Neural cell (in vitro differentiated cells): ENCODE results near the gene ZBTB7C. TPM values are rescaled to one million over a fixed set of nuclear protein-coding genes. Genes with fewer than 3 reads are reported as not detected.

ENCODE experiments used
- H2AFZ ChIP-seq: fragments of 200-600, 300-800 bp; sonication (generic), shearing (Covaris generic); 2 replicates; pipeline ENCODE4 v1.6.0; 2014; ENCODE audit warnings: low read depth, mild to moderate bottlenecking, antibody characterized with exemption, low read length, moderate library complexity
- H3F3A ChIP-seq: fragments of 200-600 bp; shearing (Covaris generic); 2 replicates; pipeline ENCODE4 v1.6.1; 2016; ENCODE audit warnings: mild to moderate bottlenecking, moderate library complexity, mixed read lengths, antibody characterized with exemption, low read length; ENCODE audit not compliant: insufficient read depth, poor library complexity, severe bottlenecking
- H3K27ac ChIP-seq: fragments of 200-600, 300-800 bp; sonication (generic), shearing (Covaris generic); 2 replicates; pipeline ENCODE4 v1.5.1; 2014; ENCODE audit warnings: mild to moderate bottlenecking, low read length, moderate library complexity
- H3K27me3 ChIP-seq: fragments of 300-800, 200-600 bp; sonication (generic), shearing (Covaris generic); 2 replicates; pipeline ENCODE4 v1.6.0; 2014; ENCODE audit warnings: mild to moderate bottlenecking, low read depth, low read length, moderate library complexity; ENCODE audit not compliant: insufficient read depth
- H3K36me3 ChIP-seq: fragments of 300-800, 200-600 bp; sonication (generic), shearing (Covaris generic); 2 replicates; pipeline ENCODE4 v1.5.1; 2014; ENCODE audit warnings: mild to moderate bottlenecking, antibody characterized with exemption, low read length, moderate library complexity; ENCODE audit not compliant: insufficient read depth
- H3K4me2 ChIP-seq: fragments of 300-800, 200-600 bp; sonication (generic), shearing (Covaris generic); 2 replicates; pipeline ENCODE4 v1.6.0; 2014; ENCODE audit warnings: mild to moderate bottlenecking, low read length
- H3K4me3 ChIP-seq: fragments of 300-800, 200-600 bp; sonication (generic), shearing (Covaris generic); 2 replicates; pipeline ENCODE4 v1.5.1; 2014; ENCODE audit warnings: mild to moderate bottlenecking, low read length, moderate library complexity
- H3K79me2 ChIP-seq: fragments of 200-600 bp; shearing (Covaris generic); replicated peaks from 2 replicates; pipeline ENCODE4 v1.6.0; 2014; ENCODE audit warnings: mild to moderate bottlenecking, low read length, moderate library complexity; ENCODE audit not compliant: insufficient read depth
- H3K9ac ChIP-seq: fragments of 300-800, 200-600 bp; sonication (generic), shearing (Covaris generic); 2 replicates; pipeline ENCODE4 v1.6.1; 2016; ENCODE audit warnings: mild to moderate bottlenecking, low read length, mixed read lengths
- H3K9me2 ChIP-seq: fragments of 200-600 bp; shearing (Covaris generic); 2 replicates; pipeline ENCODE4 v1.6.1; 2016; ENCODE audit warnings: mild to moderate bottlenecking, low read length, mixed read lengths; ENCODE audit not compliant: insufficient read depth
- H3K9me3 ChIP-seq: fragments of 200-600, 300-800 bp; sonication (generic), shearing (Covaris generic); 2 replicates; pipeline ENCODE4 v1.6.1; 2016; ENCODE audit warnings: mild to moderate bottlenecking, mixed run types, low read length, moderate library complexity, mixed read lengths
- H4K20me1 ChIP-seq: fragments of 200-600 bp; shearing (Covaris generic); 2 replicates; pipeline ENCODE4 v1.6.1; 2016; ENCODE audit warnings: mild to moderate bottlenecking, mixed run types; ENCODE audit not compliant: insufficient read depth
- EP300 ChIP-seq: fragments of 450-650 bp; conservative IDR thresholded peaks from 2 replicates; pipeline ENCODE4 v1.6.1; 2014; ENCODE audit warnings: antibody characterized with exemption, mild to moderate bottlenecking, moderate library complexity; ENCODE audit not compliant: poor library complexity, severe bottlenecking
- EZH2 ChIP-seq: fragments of 200-600, 300-800 bp; shearing (Covaris generic), sonication (generic); IDR thresholded peaks from 2 replicates; pipeline ENCODE4 v1.6.1; 2014; ENCODE audit warnings: antibody characterized with exemption, low read length, borderline replicate concordance, mild to moderate bottlenecking; ENCODE audit not compliant: insufficient read depth, poor library complexity, severe bottlenecking
- MXI1 ChIP-seq: fragments of 450-650 bp; conservative IDR thresholded peaks from 2 replicates; pipeline ENCODE4 v1.6.1; 2014; ENCODE audit warnings: antibody characterized with exemption, mild to moderate bottlenecking; ENCODE audit not compliant: poor library complexity, severe bottlenecking
- POLR2AphosphoS5 ChIP-seq: IDR thresholded peaks from 2 replicates; pipeline ENCODE4 v1.6.1; 2012
- RAD21 ChIP-seq: fragments of 450-650 bp; conservative IDR thresholded peaks from 2 replicates; pipeline ENCODE4 v1.6.1; 2014; ENCODE audit warnings: antibody characterized with exemption, mild to moderate bottlenecking, moderate library complexity
- SMC3 ChIP-seq: fragments of 450-650 bp; conservative IDR thresholded peaks from 2 replicates; pipeline ENCODE4 v1.6.1; 2014; ENCODE audit warnings: antibody characterized with exemption, mild to moderate bottlenecking, moderate library complexity; ENCODE audit not compliant: poor library complexity
- TAF1 ChIP-seq: IDR thresholded peaks from 2 replicates; pipeline ENCODE4 v1.6.1; 2012; ENCODE audit warnings: low read depth
- polyA plus RNA-seq: library from polyadenylated mRNA; depleted of rRNA; stranded (reverse); fragments of >200 nt; gene quantifications from 2 replicates; pipeline ENCODE4 v1.2.3, GENCODE V29; 2014
- TF ChIP-seq, protein P1 (sequence below): IDR thresholded peaks from 2 replicates; pipeline ENCODE4 v1.6.1; 2012; ENCODE audit warnings: borderline replicate concordance
- TF ChIP-seq, protein P2 (sequence below): fragments of 450-650 bp; IDR thresholded peaks from 2 replicates; pipeline ENCODE4 v1.5.1; 2014; ENCODE audit warnings: antibody characterized with exemption, mild to moderate bottlenecking, moderate library complexity; ENCODE audit not compliant: poor library complexity, severe bottlenecking

The ZBTB7C gene
- polyA plus RNA-seq, 1 donor from 2014 or later = 2.4 TPM

DNA sequence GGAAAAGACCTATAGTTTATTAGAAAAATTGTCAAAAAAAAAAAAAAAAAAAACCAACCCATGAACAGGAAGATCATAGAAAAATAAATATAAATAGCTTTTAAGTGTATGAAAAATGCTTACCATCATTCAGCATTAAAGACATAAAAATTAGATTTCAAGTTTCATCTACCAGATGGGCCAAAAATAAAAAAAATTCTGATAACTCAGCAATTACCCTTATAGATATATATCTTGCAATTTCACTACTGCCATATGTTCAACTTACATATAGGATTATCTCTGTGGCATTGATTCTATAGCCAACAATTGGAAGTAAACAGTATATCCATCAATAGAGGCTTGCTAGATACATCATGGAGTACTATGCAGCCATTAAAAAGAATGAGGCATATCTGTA lies 352.2 kb downstream of the ZBTB7C start:
- H4K20me1 ChIP-seq = no peaks in the 10 kb centered on the region
- no peak overlapping the region for H2AFZ ChIP-seq
- H3K9me2 ChIP-seq = no peaks in the 10 kb centered on the region
- no peaks in the 10 kb centered on the region for H3K27me3 ChIP-seq
- H3F3A ChIP-seq = no peaks in the 10 kb centered on the region
- H3K4me2 ChIP-seq = no peak overlapping the region
- H3K4me3 ChIP-seq = no peak overlapping the region
- no peaks in the 10 kb centered on the region for H3K79me2 ChIP-seq
- no peaks in the 10 kb centered on the region for H3K9me3 ChIP-seq
- H3K9ac ChIP-seq = no peak overlapping the region
- H3K27ac ChIP-seq = no peak overlapping the region
- TF ChIP-seq EP300 = no peak
- TF ChIP-seq, protein P1, sequence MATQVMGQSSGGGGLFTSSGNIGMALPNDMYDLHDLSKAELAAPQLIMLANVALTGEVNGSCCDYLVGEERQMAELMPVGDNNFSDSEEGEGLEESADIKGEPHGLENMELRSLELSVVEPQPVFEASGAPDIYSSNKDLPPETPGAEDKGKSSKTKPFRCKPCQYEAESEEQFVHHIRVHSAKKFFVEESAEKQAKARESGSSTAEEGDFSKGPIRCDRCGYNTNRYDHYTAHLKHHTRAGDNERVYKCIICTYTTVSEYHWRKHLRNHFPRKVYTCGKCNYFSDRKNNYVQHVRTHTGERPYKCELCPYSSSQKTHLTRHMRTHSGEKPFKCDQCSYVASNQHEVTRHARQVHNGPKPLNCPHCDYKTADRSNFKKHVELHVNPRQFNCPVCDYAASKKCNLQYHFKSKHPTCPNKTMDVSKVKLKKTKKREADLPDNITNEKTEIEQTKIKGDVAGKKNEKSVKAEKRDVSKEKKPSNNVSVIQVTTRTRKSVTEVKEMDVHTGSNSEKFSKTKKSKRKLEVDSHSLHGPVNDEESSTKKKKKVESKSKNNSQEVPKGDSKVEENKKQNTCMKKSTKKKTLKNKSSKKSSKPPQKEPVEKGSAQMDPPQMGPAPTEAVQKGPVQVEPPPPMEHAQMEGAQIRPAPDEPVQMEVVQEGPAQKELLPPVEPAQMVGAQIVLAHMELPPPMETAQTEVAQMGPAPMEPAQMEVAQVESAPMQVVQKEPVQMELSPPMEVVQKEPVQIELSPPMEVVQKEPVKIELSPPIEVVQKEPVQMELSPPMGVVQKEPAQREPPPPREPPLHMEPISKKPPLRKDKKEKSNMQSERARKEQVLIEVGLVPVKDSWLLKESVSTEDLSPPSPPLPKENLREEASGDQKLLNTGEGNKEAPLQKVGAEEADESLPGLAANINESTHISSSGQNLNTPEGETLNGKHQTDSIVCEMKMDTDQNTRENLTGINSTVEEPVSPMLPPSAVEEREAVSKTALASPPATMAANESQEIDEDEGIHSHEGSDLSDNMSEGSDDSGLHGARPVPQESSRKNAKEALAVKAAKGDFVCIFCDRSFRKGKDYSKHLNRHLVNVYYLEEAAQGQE = no peak
- TF ChIP-seq SMC3 = no peak
- no peak for TF ChIP-seq POLR2AphosphoS5
- TF ChIP-seq TAF1 = no peak
- TF ChIP-seq MXI1 = no peak
- TF ChIP-seq, protein P2, sequence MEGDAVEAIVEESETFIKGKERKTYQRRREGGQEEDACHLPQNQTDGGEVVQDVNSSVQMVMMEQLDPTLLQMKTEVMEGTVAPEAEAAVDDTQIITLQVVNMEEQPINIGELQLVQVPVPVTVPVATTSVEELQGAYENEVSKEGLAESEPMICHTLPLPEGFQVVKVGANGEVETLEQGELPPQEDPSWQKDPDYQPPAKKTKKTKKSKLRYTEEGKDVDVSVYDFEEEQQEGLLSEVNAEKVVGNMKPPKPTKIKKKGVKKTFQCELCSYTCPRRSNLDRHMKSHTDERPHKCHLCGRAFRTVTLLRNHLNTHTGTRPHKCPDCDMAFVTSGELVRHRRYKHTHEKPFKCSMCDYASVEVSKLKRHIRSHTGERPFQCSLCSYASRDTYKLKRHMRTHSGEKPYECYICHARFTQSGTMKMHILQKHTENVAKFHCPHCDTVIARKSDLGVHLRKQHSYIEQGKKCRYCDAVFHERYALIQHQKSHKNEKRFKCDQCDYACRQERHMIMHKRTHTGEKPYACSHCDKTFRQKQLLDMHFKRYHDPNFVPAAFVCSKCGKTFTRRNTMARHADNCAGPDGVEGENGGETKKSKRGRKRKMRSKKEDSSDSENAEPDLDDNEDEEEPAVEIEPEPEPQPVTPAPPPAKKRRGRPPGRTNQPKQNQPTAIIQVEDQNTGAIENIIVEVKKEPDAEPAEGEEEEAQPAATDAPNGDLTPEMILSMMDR = no peak
- no peak for TF ChIP-seq RAD21
- TF ChIP-seq EZH2 = no peak
- H3K36me3 ChIP-seq = no peaks in the 10 kb centered on the region

- Histone ChIP-seq H3K9ac (no peak overlapping the region), H2AFZ (no peak overlapping the region), H3F3A (no peaks in the 10 kb centered on the region), H3K4me2 (no peak overlapping the region), H3K27ac (no peak overlapping the region), H3K9me2 (no peaks in the 10 kb centered on the region), H3K27me3 (no peaks in the 10 kb centered on the region), H3K36me3 (no peaks in the 10 kb centered on the region), H3K9me3 (no peaks in the 10 kb centered on the region), H3K4me3 (no peak overlapping the region), H4K20me1 (no peaks in the 10 kb centered on the region), H3K79me2 (no peaks in the 10 kb centered on the region)
- TF ChIP-seq, protein P2 = no peak
- TF ChIP-seq, protein P1 = no peak
- TF ChIP-seq MXI1 (no peak), POLR2AphosphoS5 (no peak), TAF1 (no peak), RAD21 (no peak), SMC3 (no peak), EP300 (no peak), EZH2 (no peak)
These were observed 353.8 kb downstream of the ZBTB7C start for GRCh38 chr18:48055351-48055750.
